Keratinocyte (primary cell): Measurements from ENCODE around the gene NSDHL. TPM values are rescaled to one million over a fixed set of nuclear protein-coding genes. Genes with fewer than 3 reads are reported as not detected.
A peak's percentile ranks its signal among the peaks of the same experiment; 100 is the strongest.

Experiments
- DNase-seq: peaks from one replicate; pipeline ENCODE4 v3.0.0-alpha.2; 2011; ENCODE audit warnings: low read depth, missing footprints, low spot score
- FAIRE-seq: peaks from 2 replicates; lab custom pipeline; 2011; peaks lifted over from hg19 to GRCh38; lab: Jason Lieb, UNC
- H2AFZ ChIP-seq: 2 replicates; pipeline ENCODE4 v1.6.0; 2012; ENCODE audit warnings: low read length, control low read depth, inconsistent platforms; ENCODE audit not compliant: control insufficient read depth
- H3K27ac ChIP-seq: 2 replicates; pipeline ENCODE4 v1.5.1; 2011; ENCODE audit warnings: low read length; ENCODE audit not compliant: control insufficient read depth, insufficient read depth
- H3K27me3 ChIP-seq: 3 replicates; pipeline ENCODE4 v1.6.0; 2011; ENCODE audit warnings: low read length; ENCODE audit not compliant: control insufficient read depth, insufficient read depth; ENCODE audit errors: extremely low read depth
- H3K36me3 ChIP-seq, 2 experiments: 2 replicates in 1 of 2; 3 replicates in 1 of 2; pipeline ENCODE4 v1.5.1; 2011; ENCODE audit warnings: low read length in 2 of 2, mild to moderate bottlenecking in 1 of 2; ENCODE audit not compliant: control insufficient read depth in 2 of 2, insufficient read depth in 2 of 2; ENCODE audit errors: extremely low read depth in 1 of 2
- H3K4me1 ChIP-seq: 3 replicates; pipeline ENCODE4 v1.5.1; 2011; ENCODE audit warnings: low read length; ENCODE audit not compliant: control insufficient read depth, insufficient read depth; ENCODE audit errors: extremely low read depth
- H3K4me2 ChIP-seq: 3 replicates; pipeline ENCODE4 v1.6.0; 2011; ENCODE audit warnings: low read depth, low read length; ENCODE audit not compliant: control insufficient read depth, insufficient read depth; ENCODE audit errors: extremely low read depth
- H3K4me3 ChIP-seq, 3 experiments: fragments of 200-600 bp in 1 of 3; sonication (generic) in 1 of 3; 2 replicates in 2 of 3; 3 replicates in 1 of 3; pipeline ENCODE4 v1.5.1; 2011 to 2016; ENCODE audit warnings: low read length in 3 of 3, mild to moderate bottlenecking in 3 of 3, control low read depth in 2 of 3, inconsistent platforms in 1 of 3, low read depth in 1 of 3, mixed read lengths in 1 of 3, mixed run types in 1 of 3, moderate library complexity in 1 of 3; ENCODE audit not compliant: control insufficient read depth in 2 of 3, insufficient read depth in 2 of 3; ENCODE audit errors: extremely low read depth in 1 of 3
- H3K79me2 ChIP-seq: 2 replicates; pipeline ENCODE4 v1.6.0; 2012; ENCODE audit warnings: low read length; ENCODE audit not compliant: control insufficient read depth, insufficient read depth
- H3K9ac ChIP-seq: 3 replicates; pipeline ENCODE4 v1.6.0; 2011; ENCODE audit warnings: low read length; ENCODE audit not compliant: control insufficient read depth, insufficient read depth; ENCODE audit errors: extremely low read depth
- H3K9me1 ChIP-seq: 3 replicates; pipeline ENCODE4 v1.6.0; 2011; ENCODE audit warnings: low read length; ENCODE audit not compliant: control insufficient read depth, insufficient read depth; ENCODE audit errors: extremely low read depth
- H3K9me3 ChIP-seq: 2 replicates; pipeline ENCODE4 v1.5.1; 2012; ENCODE audit warnings: low read depth, low read length; ENCODE audit not compliant: control insufficient read depth
- H4K20me1 ChIP-seq: 3 replicates; pipeline ENCODE4 v1.6.0; 2011; ENCODE audit warnings: low read length; ENCODE audit not compliant: control insufficient read depth, insufficient read depth; ENCODE audit errors: extremely low read depth
- CTCF ChIP-seq, 3 experiments: IDR thresholded peaks in 1 of 3; conservative IDR thresholded peaks in 1 of 3; optimal IDR thresholded peaks in 1 of 3; 2 replicates in 2 of 3; 3 replicates in 1 of 3; pipeline versions ENCODE3 to v1.5.1; 2011; ENCODE audit warnings: low read length in 3 of 3, mild to moderate bottlenecking in 3 of 3, moderate library complexity in 2 of 3, control low read depth in 1 of 3, inconsistent platforms in 1 of 3; ENCODE audit not compliant: insufficient read depth in 2 of 3; ENCODE audit errors: extremely low read depth in 1 of 3
- EZH2 ChIP-seq: IDR thresholded peaks from one replicate; pipeline ENCODE4 v1.6.1; 2012; ENCODE audit warnings: inconsistent platforms, mild to moderate bottlenecking, low read length, moderate library complexity
- dilution Hi-C: fragments of 300-500 bp; cut with MboI; formaldehyde crosslinking; loops from one replicate; pipeline ENCODE4 v1.7.0; 2020; ENCODE audit warnings: low sequenced_read_pairs; ENCODE audit not compliant: extremely low pct_ligation_motif_present
- polyA plus RNA-seq, 5 experiments: library from polyadenylated mRNA; depleted of rRNA in 3 of 5; stranded (reverse) in 3 of 5; stranded (forward) in 1 of 5; unstranded in 1 of 5; fragments of >200 nt; gene quantifications; 1 replicate in 1 of 5; 2 replicates in 3 of 5; 3 replicates in 1 of 5; pipeline versions ENCODE4 v1.2.1 to v1.2.3, GENCODE V29; 2011 to 2012; ENCODE audit warnings: missing spikeins in 2 of 5, low read depth in 1 of 5, low replicate concordance in 1 of 5

The NSDHL gene
- polyA plus RNA-seq, 1 donor (not counting 4 experiments of a cell fraction or from before 2014, with no cell fraction given): 79.0 TPM

- Histone ChIP-seq H3K9me3 (no peaks in the 10 kb centered on the region), H3K36me3 (no peaks in the 10 kb centered on the region), H3K9ac (no peak overlapping the region), H3K4me1 (peaks cover 53% of the 10 kb centered on the region), H3K27ac (peak overlapping the region; percentile 27), H4K20me1 (no peaks in the 10 kb centered on the region), H3K27me3 (no peaks in the 10 kb centered on the region), H3K79me2 (no peaks in the 10 kb centered on the region), H2AFZ (no peak overlapping the region), H3K4me2 (peak overlapping the region; percentile 53), H3K4me3 (no peak overlapping the region), H3K9me1 (no peaks in the 10 kb centered on the region)
- TF ChIP-seq EZH2 (no peak), CTCF (optimal IDR thresholded peaks at IDR 0.05 in 1 of 3, IDR thresholded peaks at IDR 0.05 in 1 of 3, conservative IDR thresholded peaks at IDR 0.05 in 1 of 3; ENCODE audit: extremely low read depth in 1 of 3, insufficient read depth in 2 of 3, low read length in 3 of 3) (no peak)
- dilution Hi-C loops: no loop called here
- FAIRE-seq (no peak), DNase-seq (no peak)
These were observed 65.6 kb downstream of the NSDHL start for GRCh38 chrX:152896450-152896849.

GRCh38 chrX:152897222-152898131, 66.6 kb downstream of the NSDHL start, which contains the start of gene ZNF185:
ZNF185 (plus strand) TSS chrX:152898067; CDS start chrX:152914490, 16,423 bp downstream.
- H3K79me2 ChIP-seq: no peaks in the 10 kb centered on the region
- H3K4me3 ChIP-seq: peak within 1 kb of the TSS; percentile 46 to 63 (median 46)
- no peak for DNase-seq
- H3K9me3 ChIP-seq: no peaks in the 10 kb centered on the region
- H3K4me2 ChIP-seq: peak within 1 kb of the TSS; percentile 70
- H3K36me3 ChIP-seq: no peaks in the 10 kb centered on the region
- peak within 1 kb of the TSS; percentile 39 for H3K9ac ChIP-seq
- no peaks in the 10 kb centered on the region for H4K20me1 ChIP-seq
- no peaks in the 10 kb centered on the region for H3K27me3 ChIP-seq
- no peak for FAIRE-seq
- dilution Hi-C loops: no loop called here
- peaks cover 60% of the 10 kb centered on the region for H3K4me1 ChIP-seq
- no peak for TF ChIP-seq EZH2
- no peak within 1 kb of the TSS for H3K27ac ChIP-seq
- no peak within 1 kb of the TSS for H2AFZ ChIP-seq
- H3K9me1 ChIP-seq: no peaks in the 10 kb centered on the region
